ENCODE measurements around the gene SYTL3. TPM values are rescaled to one million over a fixed set of nuclear protein-coding genes. Genes with fewer than 3 reads are reported as not detected.

The SYTL3 gene
- total RNA-seq, 1 donor from 2014 or later = 2.8 TPM

DNA sequence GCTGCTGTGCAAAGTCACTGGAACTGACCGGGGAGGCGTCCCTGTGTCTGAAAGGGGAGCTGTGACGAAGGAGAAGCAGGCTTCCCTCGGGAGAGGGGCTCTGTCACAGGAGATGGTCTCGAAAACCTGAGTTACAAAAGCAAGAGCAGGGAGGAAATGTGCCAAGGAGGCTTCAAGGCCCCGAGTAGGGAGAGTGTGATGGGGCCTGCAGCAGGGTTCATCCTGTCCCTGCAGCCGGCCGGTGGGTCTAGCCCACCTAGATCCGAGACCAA is 22.0 kb upstream of the SYTL3 start:
- H3K27me3 Mint-ChIP-seq (ENCODE audit: unreplicated experiment) = peaks cover 20% of the 10 kb centered on the region
- peak; percentile 58 for DNase-seq
- H3K4me3 Mint-ChIP-seq (ENCODE audit: unreplicated experiment) = peak overlapping the region; percentile 82
- peaks cover 26% of the 10 kb centered on the region for H3K9me3 Mint-ChIP-seq (ENCODE audit: unreplicated experiment)
- peaks cover 57% of the 10 kb centered on the region for H3K4me1 Mint-ChIP-seq (ENCODE audit: low read depth, unreplicated experiment)
- peaks cover 9% of the 10 kb centered on the region for H3K36me3 Mint-ChIP-seq (ENCODE audit: unreplicated experiment)
- no peak for TF ChIP-seq CTCF (IDR thresholded peaks at IDR 0.05; ENCODE audit: partially characterized antibody, unreplicated experiment)
- peak overlapping the region; percentile 98 for H3K27ac Mint-ChIP-seq (ENCODE audit: unreplicated experiment)

DNA sequence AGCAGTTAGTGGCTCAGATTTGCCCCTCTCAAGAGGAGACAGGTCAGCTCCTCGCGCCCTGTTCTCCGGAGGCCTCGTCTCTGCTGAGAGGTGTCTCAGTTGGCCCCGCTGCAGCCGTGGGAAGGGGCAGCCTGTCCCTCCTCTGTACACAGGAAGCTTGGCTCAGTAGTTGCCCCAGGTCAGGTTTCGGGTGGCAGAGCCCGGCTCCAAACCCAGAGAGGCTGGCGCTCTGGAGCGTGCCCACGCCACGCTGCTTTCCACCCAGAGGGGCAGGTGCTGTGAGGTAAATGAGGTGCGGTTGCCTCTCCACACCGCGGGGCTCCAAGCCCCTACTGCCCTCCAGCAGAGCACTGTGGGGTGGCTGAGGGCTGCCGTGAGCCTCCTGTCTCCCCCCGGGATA is 21.3 kb upstream of the SYTL3 start:
- peaks cover 9% of the 10 kb centered on the region for H3K36me3 Mint-ChIP-seq (ENCODE audit: unreplicated experiment)
- H3K4me3 Mint-ChIP-seq (ENCODE audit: unreplicated experiment) = peak overlapping the region; percentile 82
- peaks cover 56% of the 10 kb centered on the region for H3K4me1 Mint-ChIP-seq (ENCODE audit: low read depth, unreplicated experiment)
- H3K9me3 Mint-ChIP-seq (ENCODE audit: unreplicated experiment) = peaks cover 26% of the 10 kb centered on the region
- H3K27me3 Mint-ChIP-seq (ENCODE audit: unreplicated experiment) = peaks cover 18% of the 10 kb centered on the region
- DNase-seq = no peak
- H3K27ac Mint-ChIP-seq (ENCODE audit: unreplicated experiment) = peak overlapping the region; percentile 98
- no peak for TF ChIP-seq CTCF (IDR thresholded peaks at IDR 0.05; ENCODE audit: partially characterized antibody, unreplicated experiment)

DNA sequence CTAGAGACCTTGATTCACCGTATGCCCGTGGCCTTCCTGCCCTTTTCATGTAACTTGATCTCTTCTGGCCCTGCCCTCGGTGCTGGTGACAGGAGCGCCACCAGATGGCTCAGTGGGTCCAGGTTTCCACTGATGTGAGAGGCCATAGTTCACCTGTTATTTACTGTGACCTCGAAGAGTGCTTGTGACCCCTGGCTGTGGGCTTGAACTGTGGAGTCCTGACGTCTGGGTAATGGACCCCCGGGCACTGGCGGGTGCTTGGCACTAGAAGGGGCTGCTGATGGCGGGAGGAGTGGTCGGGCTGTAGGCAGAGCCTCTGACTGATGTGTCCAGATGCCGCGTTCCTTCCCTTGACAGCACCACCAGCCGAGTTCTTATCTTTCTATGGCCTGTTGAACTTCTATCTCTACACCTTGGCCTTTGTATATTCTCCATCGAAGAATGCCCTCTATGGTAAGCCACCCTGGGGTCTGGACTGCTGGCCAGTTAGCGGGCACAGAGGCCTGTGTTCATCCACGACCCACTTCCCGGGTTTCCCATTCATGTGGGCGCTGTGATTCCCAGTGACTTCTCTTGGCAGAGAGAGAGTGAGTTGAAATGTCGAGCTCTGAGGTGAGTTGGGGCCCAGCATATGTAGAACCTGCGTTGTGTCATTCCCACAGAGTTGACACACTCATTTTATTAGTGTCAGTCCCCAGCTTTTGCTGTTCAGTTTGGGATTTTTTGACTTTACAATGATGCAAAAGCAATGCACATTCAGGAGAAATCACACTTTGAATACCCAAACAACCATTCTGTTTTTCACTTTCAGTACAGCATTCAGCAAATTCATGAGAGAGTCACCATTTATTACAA is 20.3 kb upstream of the SYTL3 start:
- Mint-ChIP-seq H3K4me3 (ENCODE audit: unreplicated experiment) (peak overlapping the region; percentile 61), H3K9me3 (ENCODE audit: unreplicated experiment) (peaks cover 25% of the 10 kb centered on the region), H3K36me3 (ENCODE audit: unreplicated experiment) (peaks cover 9% of the 10 kb centered on the region), H3K27ac (ENCODE audit: unreplicated experiment) (peak overlapping the region; percentile 98), H3K4me1 (ENCODE audit: low read depth, unreplicated experiment) (peaks cover 50% of the 10 kb centered on the region), H3K27me3 (ENCODE audit: unreplicated experiment) (peaks cover 18% of the 10 kb centered on the region)
- no peak for TF ChIP-seq CTCF (IDR thresholded peaks at IDR 0.05; ENCODE audit: partially characterized antibody, unreplicated experiment)
- DNase-seq = peak; percentile 41

DNA sequence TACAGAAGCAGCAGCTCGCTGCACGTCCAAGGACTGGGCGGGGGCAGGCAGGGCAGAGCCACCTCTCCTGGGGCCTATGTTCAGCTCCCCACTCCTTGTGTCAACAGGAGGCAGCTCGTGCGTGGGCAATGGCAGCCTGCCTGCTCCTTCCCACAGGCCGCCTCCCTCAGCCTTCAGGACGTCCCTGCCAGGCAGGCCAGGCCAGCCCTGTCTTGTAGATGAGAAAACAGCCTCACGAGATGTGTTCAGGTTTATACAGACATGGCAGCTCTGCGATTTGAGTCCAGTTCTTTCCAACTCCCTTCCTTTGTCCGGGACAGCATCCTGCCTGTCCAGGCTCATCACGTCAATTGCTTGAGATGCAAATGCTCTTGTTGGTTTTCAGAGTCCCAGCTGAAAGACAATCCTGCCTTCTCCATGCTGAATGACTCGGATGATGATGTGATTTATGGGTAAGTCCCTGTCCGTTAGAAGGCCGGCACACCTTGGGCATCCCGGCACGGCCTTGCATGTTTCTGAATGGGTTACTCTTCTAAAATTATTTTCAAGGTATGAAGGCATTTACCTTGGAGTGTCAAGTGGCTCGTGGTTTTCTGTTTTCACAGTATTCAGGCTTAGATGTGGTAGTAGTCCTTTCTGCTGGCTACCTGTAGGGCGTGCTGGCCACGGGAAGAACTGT is 18.8 kb upstream of the SYTL3 start:
- peaks cover 6% of the 10 kb centered on the region for H3K36me3 Mint-ChIP-seq (ENCODE audit: unreplicated experiment)
- TF ChIP-seq CTCF (IDR thresholded peaks at IDR 0.05; ENCODE audit: partially characterized antibody, unreplicated experiment) = no peak
- peaks cover 18% of the 10 kb centered on the region for H3K27me3 Mint-ChIP-seq (ENCODE audit: unreplicated experiment)
- no peak for DNase-seq
- peak overlapping the region; percentile 46 for H3K27ac Mint-ChIP-seq (ENCODE audit: unreplicated experiment)
- peaks cover 39% of the 10 kb centered on the region for H3K4me1 Mint-ChIP-seq (ENCODE audit: low read depth, unreplicated experiment)
- no peak overlapping the region for H3K4me3 Mint-ChIP-seq (ENCODE audit: unreplicated experiment)
- peaks cover 22% of the 10 kb centered on the region for H3K9me3 Mint-ChIP-seq (ENCODE audit: unreplicated experiment)
